SH-SY5Y (cell line): ENCODE measurements around the gene GPAM.

ENCODE experiments used
- GATA2 ChIP-seq: IDR thresholded peaks from 2 replicates; pipeline ENCODE4 v1.6.1; 2011; ENCODE audit warnings: mild to moderate bottlenecking, low read depth, low read length
- GATA3 ChIP-seq: IDR thresholded peaks from 2 replicates; pipeline ENCODE4 v1.6.1; 2011; ENCODE audit warnings: low read depth, mild to moderate bottlenecking, low read length, moderate library complexity

GPAM gene

GRCh38 chr10:112221545-112221944 is 38.0 kb upstream of the GPAM start:
- TF ChIP-seq GATA2 (no peak), GATA3 (no peak)

GRCh38 chr10:112218960-112219359 is 35.4 kb upstream of the GPAM start:
- no peak for TF ChIP-seq GATA3
- TF ChIP-seq GATA2: no peak

- TF ChIP-seq GATA2 (no peak), GATA3 (no peak)
Observed at GRCh38 chr10:112218036-112218390, 34.4 kb upstream of the GPAM start.

- TF ChIP-seq GATA2 (no peak), GATA3 (no peak)
Observed at GRCh38 chr10:112217386-112218035, 33.9 kb upstream of the GPAM start.

- TF ChIP-seq GATA3: no peak
- TF ChIP-seq GATA2: no peak
Observed at GRCh38 chr10:112216966-112217365, 33.4 kb upstream of the GPAM start.

GRCh38 chr10:112216151-112216550 is 32.6 kb upstream of the GPAM start:
- no peak for TF ChIP-seq GATA3
- TF ChIP-seq GATA2: no peak

- TF ChIP-seq GATA2 (peak; percentile 85), GATA3 (peak; percentile 53; the same call in 1 of the 2 replicates)
Observed at GRCh38 chr10:112215342-112215774, 31.8 kb upstream of the GPAM start.

- TF ChIP-seq GATA2: no peak
- no peak for TF ChIP-seq GATA3
Observed at GRCh38 chr10:112214298-112214926, 30.8 kb upstream of the GPAM start.

- no peak for TF ChIP-seq GATA2
- TF ChIP-seq GATA3: no peak
Observed at GRCh38 chr10:112213836-112214235, 30.3 kb upstream of the GPAM start.

- TF ChIP-seq GATA2: no peak
- TF ChIP-seq GATA3: no peak
Observed at GRCh38 chr10:112213098-112213823, 29.7 kb upstream of the GPAM start.

- no peak for TF ChIP-seq GATA2
- no peak for TF ChIP-seq GATA3
Observed at GRCh38 chr10:112210666-112211065, 27.1 kb upstream of the GPAM start.

GRCh38 chr10:112209684-112210131 is 26.1 kb upstream of the GPAM start:
- no peak for TF ChIP-seq GATA2
- TF ChIP-seq GATA3: no peak

GRCh38 chr10:112208997-112209396 is 25.4 kb upstream of the GPAM start:
- no peak for TF ChIP-seq GATA2
- no peak for TF ChIP-seq GATA3

GRCh38 chr10:112208292-112208691 is 24.7 kb upstream of the GPAM start:
- TF ChIP-seq GATA2 (no peak), GATA3 (no peak)

- TF ChIP-seq GATA3: no peak
Observed at GRCh38 chr10:112203328-112204076, 19.9 kb upstream of the GPAM start.
